HG02678 (cell line): ENCODE results near the gene KIF17.

Source experiments
- ATAC-seq: cut with Tn5 transposase; IDR thresholded peaks from one replicate; pipeline ENCODE4 v1.9.1; 2021; ENCODE audit warnings: mild to moderate bottlenecking, moderate library complexity; ENCODE audit not compliant: unreplicated experiment

The KIF17 gene

DNA sequence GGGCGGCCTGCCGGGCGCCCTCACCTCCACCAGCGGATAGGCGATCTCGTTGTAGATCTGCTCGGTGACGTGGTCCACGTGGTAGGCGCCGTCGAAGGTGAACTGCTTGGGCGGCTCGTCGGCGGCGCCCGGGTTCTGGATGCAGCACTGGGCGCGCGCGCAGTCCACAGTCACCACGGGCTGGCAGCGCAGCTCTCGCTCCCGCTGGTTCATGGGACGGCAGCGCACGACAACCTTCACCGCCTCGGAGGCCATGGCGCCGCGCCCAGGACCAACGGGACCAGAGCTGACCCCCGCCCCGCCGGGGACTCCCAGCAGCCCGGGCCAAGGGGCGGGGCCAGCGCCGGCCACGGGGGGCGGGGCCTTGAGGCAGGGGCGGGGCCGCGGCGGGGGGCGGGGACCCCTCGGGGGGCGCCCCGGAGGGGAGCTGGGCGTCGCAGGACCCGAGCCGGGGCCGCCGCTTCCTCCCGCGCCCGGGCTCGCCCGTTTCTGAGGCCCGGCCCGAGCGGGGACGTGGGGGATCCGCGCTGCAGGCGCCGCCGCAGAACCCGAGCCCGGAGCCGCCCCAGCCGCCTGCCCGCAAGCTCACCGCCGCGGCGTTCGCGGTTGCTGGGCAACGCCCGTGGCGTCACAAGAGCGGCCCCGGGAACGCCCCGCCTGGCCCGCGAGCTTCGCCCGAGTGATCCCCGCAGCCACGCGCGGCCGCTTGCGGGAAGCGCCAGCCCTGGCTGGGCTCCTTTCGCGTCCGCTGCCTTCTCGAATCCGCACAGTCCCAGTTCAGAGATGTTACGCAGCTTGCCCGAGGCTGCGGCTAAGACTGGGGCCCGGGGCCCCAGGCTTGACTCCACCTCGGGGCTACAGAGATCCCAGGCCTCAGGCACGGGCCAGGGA lies at the start of gene KIF17:
Gene KIF17 (minus strand): TSS at position 556 of the 891 bp plus-strand sequence. CDS start 301 bp downstream, at position 255.
- ATAC-seq, result no peak

DNA sequence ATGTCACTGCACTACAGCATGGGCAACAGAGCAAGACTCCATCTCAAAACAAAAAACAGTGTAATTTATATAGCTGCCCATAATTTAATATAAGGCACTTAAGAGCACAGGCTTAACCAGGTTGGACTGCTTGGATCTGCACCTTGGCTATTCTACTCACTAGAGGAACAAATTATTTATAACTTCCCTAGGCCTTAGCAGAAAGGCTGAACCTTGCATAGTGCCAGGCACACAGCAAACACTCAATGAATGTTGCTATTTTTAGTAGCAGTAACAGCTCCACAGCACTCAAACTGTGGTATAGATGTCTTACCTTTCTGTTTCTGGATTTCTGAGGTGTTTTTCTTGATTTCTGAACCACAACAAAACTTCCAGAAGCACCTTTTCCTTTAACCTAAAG lies 49.5 kb upstream of the KIF17 start:
- ATAC-seq, result no peak

DNA sequence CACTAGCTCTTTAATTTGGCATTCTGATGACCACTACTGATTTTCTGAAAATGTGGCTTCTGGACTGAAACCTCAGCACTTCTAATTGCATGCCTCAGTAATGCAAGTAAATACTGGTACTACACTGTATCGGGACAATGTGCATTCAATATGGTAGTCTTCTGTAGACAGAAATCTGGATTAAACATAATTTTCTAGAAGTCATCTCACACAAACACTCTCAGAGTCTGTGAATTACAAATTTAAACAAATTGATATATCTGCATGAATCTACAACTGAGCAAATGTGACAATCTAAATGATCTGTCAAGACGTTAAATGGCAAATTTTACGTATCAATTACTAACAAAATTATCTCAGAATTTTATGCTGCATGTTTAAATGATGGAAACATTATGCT lies 45.6 kb upstream of the KIF17 start:
- no peak for ATAC-seq

DNA sequence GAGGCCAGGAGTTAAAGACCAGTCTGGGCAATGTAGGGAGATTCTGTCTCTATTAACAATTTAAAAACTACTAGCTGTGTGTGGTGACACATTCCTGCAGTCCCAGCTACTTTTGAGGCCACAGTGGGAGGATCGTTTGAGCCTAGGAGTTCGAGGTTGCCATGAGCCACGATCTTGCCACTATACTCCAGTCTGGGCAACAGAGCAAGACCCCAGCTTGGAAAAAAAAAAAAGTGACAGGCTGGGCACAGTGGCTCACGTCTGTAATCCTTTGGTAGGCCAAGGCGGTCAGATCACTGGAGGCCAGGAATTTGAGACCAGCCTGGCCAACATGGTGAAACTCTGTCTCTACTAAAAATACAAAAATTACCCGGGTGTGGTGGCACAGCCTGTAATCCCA lies 42.5 kb upstream of the KIF17 start:
- no peak for ATAC-seq

DNA sequence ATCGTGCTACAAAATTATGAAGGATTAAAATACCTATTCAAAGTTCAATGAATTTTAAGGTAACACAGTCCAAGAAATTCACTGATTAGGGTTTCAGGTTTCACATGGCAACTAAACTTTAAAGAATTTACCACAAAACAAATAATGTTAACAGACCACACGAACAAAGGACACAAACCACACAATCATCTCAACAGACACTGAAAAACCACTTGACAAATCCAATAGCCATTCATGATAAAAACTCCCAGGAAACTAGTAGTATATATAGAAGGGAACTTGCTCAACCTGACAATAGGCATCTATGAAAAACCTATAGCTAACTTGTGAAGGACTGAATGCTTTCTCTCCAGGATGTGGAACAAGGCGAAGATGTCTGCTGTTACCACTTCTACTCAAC lies 35.8 kb upstream of the KIF17 start:
- ATAC-seq, result no peak

DNA sequence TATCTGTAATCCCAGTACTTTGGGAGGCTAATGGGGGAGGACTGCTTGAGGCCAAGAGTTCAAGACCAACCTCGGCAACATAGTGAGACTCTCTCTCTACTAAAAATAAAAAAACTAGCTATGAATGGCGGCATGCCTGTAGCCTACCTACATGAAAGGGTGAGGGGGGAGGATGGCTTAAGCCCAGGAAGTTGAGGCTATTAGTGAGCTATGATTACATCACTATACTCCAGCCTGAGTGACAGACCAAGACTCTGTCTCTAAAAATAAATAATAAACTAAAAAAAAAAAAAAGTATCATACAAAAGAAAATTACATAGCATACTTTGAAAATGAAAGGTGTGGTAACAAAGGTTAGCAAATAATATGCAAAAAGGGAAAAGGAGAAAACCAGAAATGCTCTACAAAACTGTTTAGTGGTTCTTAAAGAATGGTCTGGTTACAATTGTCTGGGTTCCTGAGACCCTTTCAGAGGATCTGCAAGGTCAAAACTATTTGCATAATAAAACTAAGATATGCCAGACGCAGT lies 33.7 kb upstream of the KIF17 start:
- ATAC-seq, result no peak

DNA sequence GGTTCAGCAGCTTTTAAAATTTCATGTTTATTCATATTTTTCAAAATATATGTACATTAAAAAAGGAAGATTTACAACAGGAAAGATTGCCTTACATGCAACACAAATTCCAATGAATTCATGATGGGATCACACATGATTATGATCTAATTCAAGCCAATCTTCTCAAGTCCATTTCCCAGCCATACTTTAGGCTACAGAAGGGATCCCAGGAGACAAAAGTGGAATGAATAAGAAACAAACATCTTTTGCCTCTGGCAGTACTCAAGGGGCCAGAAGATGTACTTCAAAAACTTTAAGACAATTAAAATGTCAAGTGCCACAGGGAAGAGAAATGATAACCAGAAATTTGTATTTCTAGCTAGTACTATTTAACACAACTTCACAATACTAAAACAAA lies 24.9 kb upstream of the KIF17 start:
- ATAC-seq, result no peak

DNA sequence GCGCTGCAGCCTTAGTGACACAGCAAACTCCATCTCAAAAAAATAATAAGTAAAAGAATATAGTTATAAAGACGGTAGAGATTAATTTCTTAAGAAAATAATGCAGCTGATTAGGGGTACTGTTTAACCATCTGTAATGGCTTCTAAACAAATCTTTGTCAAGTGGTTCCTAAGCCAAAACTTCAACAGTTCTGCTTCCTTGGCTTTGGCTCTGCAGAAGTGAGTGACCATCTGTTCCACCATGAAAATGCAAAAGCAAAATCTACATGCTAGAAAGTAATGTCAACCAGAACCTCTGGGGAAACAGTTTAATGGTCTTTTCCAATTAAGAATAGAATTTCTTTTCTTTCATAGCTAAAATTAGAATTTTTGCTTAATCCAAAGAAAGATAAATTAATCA lies 23.0 kb upstream of the KIF17 start:
- ATAC-seq, result no peak

DNA sequence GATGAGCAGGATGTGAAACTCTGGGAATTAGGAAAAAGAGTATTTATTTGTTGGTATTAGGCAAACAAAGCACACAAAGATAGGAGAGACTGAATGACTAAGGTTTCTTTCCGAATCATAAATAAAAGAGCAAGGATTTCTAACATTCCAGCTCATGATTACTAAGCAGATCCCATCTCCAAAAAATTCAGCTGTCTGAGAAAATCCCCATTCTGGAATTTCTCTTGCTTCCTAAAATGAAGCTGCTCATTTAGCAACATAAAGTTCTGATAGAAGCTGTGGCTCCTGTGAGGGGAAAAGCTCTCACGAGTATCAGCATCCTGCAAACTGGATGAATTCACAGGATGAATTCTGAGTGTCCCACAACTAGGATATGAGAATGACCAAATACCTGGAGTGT lies 21.4 kb upstream of the KIF17 start:
- ATAC-seq, result no peak

DNA sequence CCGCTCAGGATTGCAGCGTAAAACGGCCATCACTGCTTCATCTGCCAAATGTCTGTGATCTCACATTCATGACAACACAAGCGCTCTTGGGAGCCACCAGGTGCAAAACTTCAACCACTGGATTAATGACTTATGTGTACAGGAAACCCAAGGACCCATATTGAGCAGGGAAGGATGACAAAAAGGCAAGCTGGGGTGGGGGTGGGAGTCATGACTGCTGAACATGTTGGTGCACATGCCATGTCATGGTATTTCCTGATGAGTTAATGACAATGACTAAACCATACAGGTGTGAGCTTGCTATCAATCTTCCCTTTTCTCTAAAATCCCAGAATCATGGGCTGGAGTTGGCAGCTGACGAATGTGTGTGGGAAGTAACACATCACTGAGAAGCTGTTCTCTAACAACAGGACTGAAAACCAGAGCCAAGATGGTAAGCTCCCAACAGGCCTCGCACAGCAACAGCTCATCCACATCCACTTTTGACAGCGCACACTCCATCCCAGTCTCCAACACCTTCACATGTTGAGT lies 17.8 kb upstream of the KIF17 start:
- ATAC-seq, result no peak

DNA sequence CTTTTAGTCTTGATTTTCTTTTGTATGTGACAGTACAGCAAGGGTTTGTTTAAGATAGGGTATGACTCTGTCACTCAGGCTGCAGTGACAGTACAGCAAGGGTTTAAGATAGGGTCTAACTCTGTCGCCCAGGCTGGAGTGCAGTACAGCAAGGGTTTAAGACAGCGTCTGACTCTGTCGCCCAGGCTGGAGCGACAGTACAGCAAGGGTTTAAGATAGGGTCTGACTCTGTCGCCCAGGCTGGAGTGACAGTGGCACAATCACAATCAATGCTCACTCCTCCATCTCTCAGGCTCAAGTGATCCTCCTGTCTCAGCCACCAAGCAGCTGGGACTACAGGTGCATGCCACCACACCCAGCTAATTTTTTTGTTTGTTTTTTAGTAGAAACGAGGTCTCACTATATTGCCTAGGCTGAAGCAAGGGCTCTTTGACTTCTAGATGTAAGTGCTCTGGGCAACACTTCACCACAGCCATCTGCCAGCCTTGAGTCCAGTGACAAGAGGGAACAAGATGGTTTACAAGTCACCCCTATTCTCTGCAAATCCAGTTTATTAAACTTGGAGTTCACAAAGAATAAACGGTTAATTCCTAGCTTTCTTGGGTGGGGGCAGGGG lies 15.7 kb upstream of the KIF17 start:
- peak; percentile 13 for ATAC-seq

DNA sequence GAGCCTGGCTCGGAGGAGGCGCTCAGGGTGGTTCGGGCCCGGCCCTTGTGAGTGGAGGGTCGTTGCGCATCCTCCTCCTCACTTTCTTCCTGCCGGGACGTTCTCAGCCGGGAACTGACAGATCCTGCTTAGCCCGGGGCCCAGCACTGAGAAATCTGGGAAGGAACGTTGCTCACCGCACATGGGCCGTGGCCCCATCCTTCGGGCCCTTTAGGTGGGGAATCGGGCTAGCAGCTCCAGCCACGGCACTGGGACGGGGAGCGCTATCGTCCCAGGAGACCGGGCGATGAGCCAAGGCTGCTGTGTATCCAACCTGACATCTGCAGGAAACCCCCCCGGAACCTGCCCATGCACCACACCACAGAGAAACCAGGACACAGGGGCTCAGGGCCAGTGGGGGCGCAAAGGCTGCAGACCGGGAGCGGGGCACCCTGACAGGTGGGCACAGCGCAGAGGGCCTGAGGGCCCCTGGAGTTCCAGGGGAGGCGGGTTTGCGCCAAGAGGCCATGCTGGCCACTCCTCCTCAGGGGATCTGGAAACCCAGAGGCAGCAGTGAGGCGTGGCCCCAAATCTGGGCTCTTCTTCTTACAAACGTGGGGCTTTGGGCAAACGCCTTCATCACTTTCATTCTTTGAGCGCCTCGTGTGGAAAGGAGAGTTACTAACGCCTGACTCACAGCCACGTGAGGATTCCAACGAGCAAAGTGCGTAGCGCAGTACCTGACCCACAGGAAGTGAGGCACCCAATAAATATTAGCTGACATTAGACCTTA lies 15.0 kb upstream of the KIF17 start, which contains the start of gene SH2D5:
Gene SH2D5 (minus strand): TSS at position 116 of the 772 bp plus-strand sequence. CDS start 4,659 bp downstream, outside the sequence.
- ATAC-seq, result peak; percentile 39

DNA sequence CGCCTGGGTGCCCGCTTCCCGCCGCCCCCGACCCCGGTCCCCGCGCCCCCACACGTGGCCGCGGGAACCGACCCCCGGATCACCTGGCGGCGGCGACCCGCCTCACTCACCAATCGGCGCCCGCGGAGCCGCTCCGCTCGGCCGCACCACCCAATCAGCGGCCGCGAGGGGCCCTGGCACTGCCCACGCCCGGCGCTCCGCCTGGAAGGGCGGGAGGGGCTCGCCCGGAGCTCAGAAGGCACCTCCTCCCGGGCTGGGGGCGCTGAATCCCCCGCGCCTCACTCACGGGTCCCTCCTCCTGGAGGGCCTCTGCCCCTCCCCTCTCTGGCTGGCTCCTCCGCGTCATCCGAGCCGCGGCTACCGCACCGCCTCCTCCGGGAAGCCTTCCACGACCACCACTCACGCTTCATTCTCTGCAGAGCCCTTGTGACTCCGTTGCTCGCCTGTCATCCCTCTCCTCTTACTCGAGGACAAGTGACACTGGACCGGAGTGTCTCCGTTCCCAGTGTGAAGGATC lies 14.3 kb upstream of the KIF17 start:
- peak; percentile 72 for ATAC-seq

DNA sequence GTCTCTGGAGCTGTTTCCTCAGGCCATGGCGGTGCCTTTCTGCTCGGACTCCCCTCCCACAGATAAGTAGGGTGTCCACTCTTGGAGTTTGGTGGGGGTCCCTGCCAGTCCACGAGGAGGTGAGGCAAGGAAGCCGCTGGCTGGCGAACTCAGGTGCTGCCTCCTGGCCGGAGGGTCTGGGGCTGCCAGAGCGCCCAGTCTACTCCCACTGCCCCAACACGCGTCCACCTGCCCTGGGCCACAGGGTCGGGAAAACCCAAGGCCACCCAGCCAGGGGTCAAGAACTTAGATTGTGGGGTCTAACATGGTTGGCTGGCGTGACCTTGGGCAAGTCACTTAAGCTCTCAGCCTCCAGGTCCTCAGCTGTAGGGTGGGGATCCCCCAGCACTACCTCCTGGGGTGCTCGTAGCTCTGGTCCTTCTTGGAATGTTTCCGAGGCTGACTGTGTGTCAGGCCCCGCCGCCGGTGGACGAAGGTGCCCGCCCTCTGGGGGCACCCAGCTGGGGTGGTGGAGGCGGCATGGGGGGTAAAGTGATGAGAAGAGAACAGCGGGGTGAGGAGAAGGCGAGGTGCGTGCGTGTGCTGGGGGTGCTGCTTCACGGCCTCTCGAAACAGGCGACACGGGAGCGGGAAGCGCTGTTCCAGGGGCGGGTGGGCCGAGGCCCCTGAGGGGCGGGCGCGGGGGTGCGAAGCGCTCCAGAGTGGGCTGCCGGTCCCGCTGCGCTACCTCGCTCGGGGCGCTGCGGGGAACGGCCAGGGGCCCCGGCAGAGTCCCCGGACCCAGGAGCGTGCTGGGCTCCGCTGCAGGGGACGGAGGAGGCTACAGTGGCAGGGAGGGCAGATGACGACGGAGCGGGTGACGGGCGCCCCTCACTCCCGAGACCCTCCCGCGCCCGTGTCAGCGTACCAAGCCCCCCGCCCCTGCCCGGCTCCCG lies 13.5 kb upstream of the KIF17 start:
- ATAC-seq, result peak; percentile 18

DNA sequence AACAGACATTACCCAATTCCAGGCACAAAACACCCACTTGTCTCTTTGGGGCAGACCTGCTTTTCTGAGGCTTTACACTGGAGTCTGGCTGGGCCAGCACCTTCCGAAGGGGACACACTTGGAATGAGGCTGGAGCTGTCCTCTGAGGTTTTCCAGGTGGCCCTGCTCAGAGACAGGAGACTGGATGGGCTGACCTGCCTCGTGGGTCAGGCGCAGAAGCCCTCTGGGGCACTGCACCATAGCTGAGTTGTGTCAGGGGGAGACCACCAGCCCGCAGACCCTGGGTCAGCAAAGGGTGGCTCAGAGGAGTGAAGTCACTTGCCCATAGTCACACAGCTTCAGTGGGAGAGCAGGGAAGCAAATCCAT lies 12.9 kb upstream of the KIF17 start:
- ATAC-seq, result no peak

DNA sequence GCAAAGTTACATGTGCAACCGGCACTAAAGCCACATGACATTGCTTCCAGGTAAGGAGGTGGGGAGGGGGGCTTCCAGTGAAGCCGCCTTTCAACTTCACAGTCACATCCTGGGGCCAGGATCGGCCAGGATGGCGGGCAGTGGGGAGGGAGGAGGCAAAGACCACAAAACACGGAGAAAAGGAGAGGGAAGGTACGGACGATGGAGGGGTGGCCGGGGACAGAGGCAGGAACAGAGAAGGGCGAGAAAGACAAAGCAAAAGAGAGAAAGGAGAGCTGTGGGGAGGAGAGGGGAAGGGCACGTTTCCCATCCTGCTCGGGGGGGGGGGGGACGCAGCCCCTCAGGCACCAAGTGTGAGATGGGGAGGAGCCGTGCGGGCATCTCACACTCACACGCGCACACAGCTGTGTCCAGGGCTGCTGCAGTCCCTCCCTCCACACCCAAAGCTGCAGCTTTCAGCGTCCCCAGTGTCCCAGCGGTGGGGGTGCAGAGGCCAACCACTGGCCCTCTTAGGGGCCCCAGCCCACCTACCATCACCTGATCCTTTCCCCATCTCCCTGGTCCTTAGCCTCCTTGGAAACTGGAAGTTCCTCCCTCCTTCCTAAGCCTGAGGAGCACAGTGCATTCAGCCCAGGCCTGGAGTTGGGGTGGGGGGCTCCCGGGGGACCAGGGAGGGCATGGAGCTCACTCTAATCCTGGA lies 12.3 kb upstream of the KIF17 start:
- ATAC-seq, result no peak

DNA sequence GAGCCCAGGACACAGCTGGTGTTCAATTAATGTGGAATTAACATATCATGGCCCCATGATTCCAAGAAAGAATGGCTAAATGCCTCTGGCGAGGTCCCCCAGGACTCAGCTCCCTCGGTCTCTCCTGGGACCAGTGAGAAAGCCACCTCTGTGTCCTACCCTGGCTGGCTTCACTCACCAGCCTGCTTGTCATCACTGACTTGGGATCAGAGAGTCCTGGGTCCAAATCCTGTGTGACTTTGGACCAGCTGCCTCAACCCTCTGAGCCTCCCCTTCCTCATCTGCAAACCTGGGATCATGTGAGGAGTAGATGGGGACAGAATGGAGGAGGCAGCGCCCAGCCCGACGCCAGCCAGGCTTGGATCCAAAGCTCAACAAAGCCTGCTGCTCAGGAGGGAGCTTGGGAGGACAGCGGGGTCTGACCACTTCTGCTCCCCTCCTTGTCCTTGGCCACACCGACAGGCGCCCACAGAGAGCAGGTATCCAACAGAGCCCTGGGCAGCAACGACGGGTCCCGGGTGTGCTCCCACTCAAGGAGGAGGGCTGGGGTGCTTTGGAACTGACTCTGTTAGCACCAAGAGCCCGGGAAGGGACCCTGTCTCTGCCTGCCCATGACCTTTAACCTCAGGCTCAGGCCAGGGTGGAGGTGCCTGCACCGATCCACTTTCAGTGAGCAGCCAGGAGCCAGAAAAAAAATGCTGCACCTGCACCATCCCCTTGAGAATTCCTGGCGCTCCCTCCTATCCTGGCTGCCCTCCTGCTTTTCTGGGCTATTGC lies 11.5 kb upstream of the KIF17 start:
- no peak for ATAC-seq

DNA sequence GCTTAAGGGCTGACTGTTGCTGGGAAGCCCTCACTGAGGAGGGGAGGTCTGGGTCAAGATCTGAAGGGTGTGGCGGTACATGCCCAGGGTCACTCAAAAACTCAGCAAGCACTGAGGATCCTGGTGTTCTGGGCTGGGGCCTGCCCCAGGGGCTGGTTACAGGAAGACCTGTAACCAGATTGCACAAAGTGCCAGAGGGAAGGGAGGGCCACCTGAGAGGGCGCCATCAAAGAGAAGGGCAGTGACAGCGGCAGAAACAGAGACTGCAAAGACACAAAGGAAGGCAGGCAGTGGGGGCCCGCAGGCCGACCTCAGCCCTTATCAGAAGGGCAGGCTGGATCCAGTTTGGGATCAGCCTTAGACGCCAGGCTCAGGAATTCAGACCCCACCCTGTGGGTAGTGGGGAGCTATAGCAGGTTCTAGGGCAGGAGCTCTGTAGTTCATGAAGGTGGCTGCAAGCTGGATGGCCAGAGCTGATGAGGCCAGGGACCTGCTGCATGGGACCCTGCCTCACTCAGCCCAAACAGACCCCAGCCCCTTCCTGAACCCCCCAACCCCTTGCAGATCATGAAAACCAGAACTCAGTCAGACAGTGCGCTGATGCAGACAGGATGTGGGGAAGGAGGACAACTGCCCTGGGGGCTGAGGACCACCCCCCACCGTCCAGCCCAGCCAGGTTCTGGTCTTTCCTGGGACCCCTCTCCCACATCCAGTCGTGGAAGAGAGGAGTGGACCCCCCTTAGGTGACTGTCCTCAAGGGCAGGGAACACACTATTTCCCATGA lies 10.8 kb upstream of the KIF17 start:
- ATAC-seq, result no peak
